HEK293 (cell line): Measurements from ENCODE around the gene RFTN1.

ENCODE experiments used
- CTCF ChIA-PET: fragments of 350-600 bp; formaldehyde crosslinking; extraction: SDS; loops from one replicate; lab custom pipeline; 2021; ENCODE audit warnings: antibody characterized with exemption; lab: Yijun Ruan, JAX
- POLR2A ChIA-PET: fragments of 300-600 bp; formaldehyde crosslinking; extraction: SDS; loops from one replicate; lab custom pipeline; 2020; ENCODE audit warnings: antibody characterized with exemption, inconsistent platforms; lab: Yijun Ruan, JAX
- H3K27ac ChIP-seq: fragments of 200-500 bp; sonication (Bioruptor generic); 2 replicates; pipeline ENCODE4 v1.5.1; 2014; ENCODE audit warnings: low read depth, low read length, control low read depth, inconsistent platforms; ENCODE audit errors: extremely low read depth
- H3K36me3 ChIP-seq, 2 experiments: fragments of 200-500 bp in 1 of 2; sonication (Bioruptor generic) in 1 of 2; 1 replicate in 1 of 2; 2 replicates in 1 of 2; pipeline ENCODE4 v1.5.1; 2014 to 2017; ENCODE audit warnings: inconsistent platforms in 2 of 2, low read length in 2 of 2; ENCODE audit not compliant: control insufficient read depth in 2 of 2, insufficient read depth in 1 of 2
- H3K4me1 ChIP-seq: fragments of 200-500 bp; sonication (Bioruptor generic); 2 replicates; pipeline ENCODE4 v1.5.1; 2014; ENCODE audit warnings: mild to moderate bottlenecking, low read length, inconsistent platforms; ENCODE audit not compliant: control insufficient read depth, insufficient read depth
- H3K4me3 ChIP-seq: 2 replicates; pipeline ENCODE4 v1.5.1; 2011; ENCODE audit warnings: low read depth, mild to moderate bottlenecking, control low read depth, low read length, moderate library complexity
- H3K9me3 ChIP-seq: fragments of 200-500 bp; sonication (Bioruptor generic); 2 replicates; pipeline ENCODE4 v1.5.1; 2014; ENCODE audit warnings: low read depth, low read length, inconsistent platforms; ENCODE audit not compliant: control insufficient read depth, insufficient read depth
- GLIS1 ChIP-seq: fragments of 450-650 bp; formaldehyde crosslinking; IDR thresholded peaks from 2 replicates; pipeline ENCODE4 v1.5.1; 2016; ENCODE audit warnings: missing biosample characterization, missing genetic modification characterization
- HOXA7 ChIP-seq: sonication (generic); formaldehyde crosslinking; IDR thresholded peaks from 2 replicates; pipeline ENCODE4 v1.8.1; 2022; ENCODE audit warnings: missing genetic modification reagents, borderline replicate concordance
- IKZF3 ChIP-seq: fragments of 450-650 bp; IDR thresholded peaks from 2 replicates; pipeline ENCODE4 v1.5.0; 2018; ENCODE audit warnings: missing biosample characterization, mild to moderate bottlenecking, missing genetic modification characterization, moderate library complexity
- OVOL3 ChIP-seq: fragments of 450-650 bp; formaldehyde crosslinking; IDR thresholded peaks from 2 replicates; pipeline ENCODE4 v1.5.1; 2016; ENCODE audit warnings: missing biosample characterization, missing genetic modification characterization
- RBAK ChIP-seq: fragments of 450-650 bp; formaldehyde crosslinking; IDR thresholded peaks from 2 replicates; pipeline ENCODE4 v1.5.1; 2016; ENCODE audit warnings: missing biosample characterization, missing genetic modification characterization
- TCF7L2 ChIP-seq: IDR thresholded peaks from 2 replicates; pipeline ENCODE4 v1.6.1; 2011; ENCODE audit warnings: low read depth, mild to moderate bottlenecking, inconsistent platforms, low read length, moderate library complexity, borderline replicate concordance
- TRIM28 ChIP-seq: IDR thresholded peaks from 2 replicates; pipeline ENCODE4 v1.6.1; 2011; ENCODE audit warnings: low read length, control low read depth, borderline replicate concordance
- YY2 ChIP-seq: fragments of 450-650 bp; formaldehyde crosslinking; IDR thresholded peaks from 2 replicates; pipeline ENCODE4 v1.5.1; 2016; ENCODE audit warnings: missing biosample characterization, missing genetic modification characterization
- ZBTB48 ChIP-seq: fragments of 450-650 bp; formaldehyde crosslinking; IDR thresholded peaks from 2 replicates; pipeline ENCODE4 v1.5.1; 2016; ENCODE audit warnings: missing biosample characterization, missing genetic modification characterization
- ZIC2 ChIP-seq: fragments of 450-650 bp; formaldehyde crosslinking; IDR thresholded peaks from 2 replicates; pipeline ENCODE4 v1.5.1; 2016; ENCODE audit warnings: missing biosample characterization, missing genetic modification characterization
- ZNF10 ChIP-seq: fragments of 450-650 bp; formaldehyde crosslinking; IDR thresholded peaks from 2 replicates; pipeline ENCODE4 v1.5.1; 2017; ENCODE audit warnings: missing biosample characterization, missing genetic modification characterization
- ZNF223 ChIP-seq: fragments of 450-650 bp; formaldehyde crosslinking; IDR thresholded peaks from 2 replicates; pipeline ENCODE4 v1.5.1; 2016; ENCODE audit warnings: missing biosample characterization, missing genetic modification characterization
- ZNF354C ChIP-seq: fragments of 450-650 bp; formaldehyde crosslinking; IDR thresholded peaks from 2 replicates; pipeline ENCODE4 v1.5.1; 2016; ENCODE audit warnings: missing biosample characterization, missing genetic modification characterization, low read depth, borderline replicate concordance
- ZNF560 ChIP-seq: fragments of 450-650 bp; formaldehyde crosslinking; IDR thresholded peaks from 2 replicates; pipeline ENCODE4 v1.5.1; 2017; ENCODE audit warnings: missing biosample characterization, missing genetic modification characterization, borderline replicate concordance
- ZNF561 ChIP-seq: fragments of 450-650 bp; IDR thresholded peaks from 2 replicates; pipeline ENCODE4 v1.5.1; 2018; ENCODE audit warnings: missing biosample characterization, missing genetic modification characterization, borderline replicate concordance
- ZNF596 ChIP-seq: fragments of 450-650 bp; IDR thresholded peaks from 2 replicates; pipeline ENCODE4 v1.5.0; 2018; ENCODE audit warnings: missing biosample characterization, mild to moderate bottlenecking, missing genetic modification characterization, moderate library complexity
- ZNF677 ChIP-seq: fragments of 450-650 bp; IDR thresholded peaks from 2 replicates; pipeline ENCODE4 v1.5.0; 2018; ENCODE audit warnings: missing biosample characterization, mild to moderate bottlenecking, missing genetic modification characterization, moderate library complexity
- ZNF707 ChIP-seq: fragments of 450-650 bp; formaldehyde crosslinking; IDR thresholded peaks from 2 replicates; pipeline ENCODE4 v1.5.1; 2016; ENCODE audit warnings: missing biosample characterization, missing genetic modification characterization
- ZSCAN16 ChIP-seq: fragments of 450-650 bp; formaldehyde crosslinking; IDR thresholded peaks from 2 replicates; pipeline ENCODE4 v1.5.1; 2016; ENCODE audit warnings: missing biosample characterization, missing genetic modification characterization
- TF ChIP-seq, protein P1 (sequence below): fragments of 450-650 bp; formaldehyde crosslinking; IDR thresholded peaks from 2 replicates; pipeline ENCODE4 v1.5.1; 2017; ENCODE audit warnings: missing biosample characterization, missing genetic modification characterization
- TF ChIP-seq, protein P2 (sequence below): fragments of 450-650 bp; formaldehyde crosslinking; IDR thresholded peaks from 2 replicates; pipeline ENCODE4 v1.5.1; 2017; ENCODE audit warnings: missing biosample characterization, missing genetic modification characterization
- TF ChIP-seq, protein P3 (sequence below): fragments of 450-650 bp; IDR thresholded peaks from 2 replicates; pipeline ENCODE4 v1.5.1; 2018; ENCODE audit warnings: missing biosample characterization, mild to moderate bottlenecking, missing genetic modification characterization
- TF ChIP-seq, protein P4 (sequence below): fragments of 450-650 bp; formaldehyde crosslinking; IDR thresholded peaks from 2 replicates; pipeline ENCODE4 v1.5.1; 2017; ENCODE audit warnings: missing biosample characterization, missing genetic modification characterization

Gene RFTN1

DNA sequence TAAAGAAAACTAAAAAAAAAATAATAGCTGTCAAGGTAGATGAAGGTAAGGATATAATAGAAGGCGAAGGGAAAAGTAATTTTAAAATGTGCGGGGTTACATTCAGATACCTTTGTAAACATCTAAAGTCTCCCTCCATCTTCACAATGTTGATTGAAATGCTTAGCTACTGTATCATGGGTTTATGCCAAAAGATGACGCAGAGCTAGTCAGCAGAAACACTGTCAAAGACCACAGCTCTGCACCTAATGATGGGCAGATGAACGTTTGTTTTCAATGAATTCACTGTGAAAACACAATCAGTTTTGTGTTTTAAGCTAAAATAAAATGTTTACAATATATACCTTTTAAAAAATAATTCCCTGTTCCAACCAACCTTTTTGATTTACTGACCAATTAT is 61.2 kb downstream of the RFTN1 start:
- POLR2A ChIA-PET = no interaction called here
- Histone ChIP-seq H3K4me3 (no peak overlapping the region), H3K27ac (no peak overlapping the region), H3K4me1 (peaks cover 12% of the 10 kb centered on the region), H3K9me3 (no peaks in the 10 kb centered on the region), H3K36me3 (no peaks in the 10 kb centered on the region)
- CTCF ChIA-PET = interaction anchor here (0.9 to 1.1 kb wide), 2 partner anchors 10 to 154 kb away, joined by 3 read pairs; no protein-coding TSS in a partner anchor
- TF ChIP-seq ZNF10 (0 out of 2 replicates have a peak, but pooled peaks have one; percentile 15), ZNF677 (tag by site-specific recombination) (no peak)
- TF ChIP-seq, all 188 proteins: peak for 1

DNA sequence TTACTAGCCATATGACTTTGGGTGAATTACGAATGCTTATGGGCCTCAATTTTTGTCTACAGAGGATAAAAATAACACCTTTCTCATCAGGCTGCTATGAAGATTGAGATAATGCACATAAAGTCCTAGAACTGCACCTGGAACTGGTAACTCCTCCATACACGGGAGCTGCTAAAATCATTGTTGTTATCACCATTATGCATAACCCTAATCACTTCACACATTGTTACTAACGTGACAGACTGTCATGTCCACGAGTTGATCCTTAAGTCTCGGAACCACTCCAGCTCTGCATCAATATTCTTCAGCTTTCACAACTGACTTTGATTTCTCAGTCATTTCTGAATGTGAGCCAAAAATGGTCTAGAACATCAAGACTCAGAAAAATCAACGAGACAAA is 64.1 kb downstream of the RFTN1 start:
- no peak overlapping the region for H3K4me3 ChIP-seq
- H3K9me3 ChIP-seq = no peaks in the 10 kb centered on the region
- H3K27ac ChIP-seq = no peak overlapping the region
- TF ChIP-seq, protein P1, sequence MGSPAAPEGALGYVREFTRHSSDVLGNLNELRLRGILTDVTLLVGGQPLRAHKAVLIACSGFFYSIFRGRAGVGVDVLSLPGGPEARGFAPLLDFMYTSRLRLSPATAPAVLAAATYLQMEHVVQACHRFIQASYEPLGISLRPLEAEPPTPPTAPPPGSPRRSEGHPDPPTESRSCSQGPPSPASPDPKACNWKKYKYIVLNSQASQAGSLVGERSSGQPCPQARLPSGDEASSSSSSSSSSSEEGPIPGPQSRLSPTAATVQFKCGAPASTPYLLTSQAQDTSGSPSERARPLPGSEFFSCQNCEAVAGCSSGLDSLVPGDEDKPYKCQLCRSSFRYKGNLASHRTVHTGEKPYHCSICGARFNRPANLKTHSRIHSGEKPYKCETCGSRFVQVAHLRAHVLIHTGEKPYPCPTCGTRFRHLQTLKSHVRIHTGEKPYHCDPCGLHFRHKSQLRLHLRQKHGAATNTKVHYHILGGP (tag by site-specific recombination) = no peak
- TF ChIP-seq ZNF707 (tag by site-specific recombination) = no peak
- TF ChIP-seq, all 188 proteins: peak for 0
- H3K36me3 ChIP-seq = no peaks in the 10 kb centered on the region
- H3K4me1 ChIP-seq = peaks cover 15% of the 10 kb centered on the region
- ChIA-PET CTCF (no interaction called here), POLR2A (no interaction called here)

DNA sequence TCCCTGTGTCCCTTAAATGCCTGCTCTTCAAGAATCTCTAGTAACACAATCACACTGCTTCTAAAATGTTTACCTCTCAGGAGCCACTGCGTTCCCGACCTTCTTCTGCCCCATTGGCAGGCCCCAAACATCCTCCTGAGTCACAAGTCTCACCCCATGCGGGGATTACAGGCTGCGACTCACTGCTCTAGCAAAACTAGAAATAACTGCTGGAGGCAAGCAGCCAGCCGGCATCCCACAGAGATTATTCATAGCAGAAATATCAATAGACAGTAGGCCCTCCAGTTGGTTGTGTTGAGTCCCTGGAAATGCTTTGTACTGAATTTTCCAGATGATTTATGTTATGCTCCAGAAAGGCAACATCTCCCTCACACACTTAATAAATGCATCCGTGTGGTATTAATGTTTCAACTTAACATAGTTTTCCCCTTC is 64.8 kb downstream of the RFTN1 start:
- POLR2A ChIA-PET = no interaction called here
- TF ChIP-seq GLIS1 (tag by site-specific recombination) (peak; percentile 81), TRIM28 (peak; percentile 50; the same call in 1 of the 2 replicates), ZNF223 (tag by site-specific recombination) (no peak), OVOL3 (tag by site-specific recombination) (no peak), ZIC2 (tag by site-specific recombination) (peak; percentile 90)
- TF ChIP-seq, protein P2, sequence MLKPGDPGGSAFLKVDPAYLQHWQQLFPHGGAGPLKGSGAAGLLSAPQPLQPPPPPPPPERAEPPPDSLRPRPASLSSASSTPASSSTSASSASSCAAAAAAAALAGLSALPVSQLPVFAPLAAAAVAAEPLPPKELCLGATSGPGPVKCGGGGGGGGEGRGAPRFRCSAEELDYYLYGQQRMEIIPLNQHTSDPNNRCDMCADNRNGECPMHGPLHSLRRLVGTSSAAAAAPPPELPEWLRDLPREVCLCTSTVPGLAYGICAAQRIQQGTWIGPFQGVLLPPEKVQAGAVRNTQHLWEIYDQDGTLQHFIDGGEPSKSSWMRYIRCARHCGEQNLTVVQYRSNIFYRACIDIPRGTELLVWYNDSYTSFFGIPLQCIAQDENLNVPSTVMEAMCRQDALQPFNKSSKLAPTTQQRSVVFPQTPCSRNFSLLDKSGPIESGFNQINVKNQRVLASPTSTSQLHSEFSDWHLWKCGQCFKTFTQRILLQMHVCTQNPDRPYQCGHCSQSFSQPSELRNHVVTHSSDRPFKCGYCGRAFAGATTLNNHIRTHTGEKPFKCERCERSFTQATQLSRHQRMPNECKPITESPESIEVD (tag by site-specific recombination) = peak; percentile 58
- TF ChIP-seq, all 188 proteins: peak for 4
- Histone ChIP-seq H3K4me1 (peaks cover 15% of the 10 kb centered on the region), H3K9me3 (no peaks in the 10 kb centered on the region), H3K36me3 (no peaks in the 10 kb centered on the region), H3K27ac (no peak overlapping the region), H3K4me3 (no peak overlapping the region)
- CTCF ChIA-PET = interaction anchor here (0.6 to 0.7 kb wide), 2 partner anchors 89 to 153 kb away, joined by 3 to 5 read pairs; no protein-coding TSS in a partner anchor

DNA sequence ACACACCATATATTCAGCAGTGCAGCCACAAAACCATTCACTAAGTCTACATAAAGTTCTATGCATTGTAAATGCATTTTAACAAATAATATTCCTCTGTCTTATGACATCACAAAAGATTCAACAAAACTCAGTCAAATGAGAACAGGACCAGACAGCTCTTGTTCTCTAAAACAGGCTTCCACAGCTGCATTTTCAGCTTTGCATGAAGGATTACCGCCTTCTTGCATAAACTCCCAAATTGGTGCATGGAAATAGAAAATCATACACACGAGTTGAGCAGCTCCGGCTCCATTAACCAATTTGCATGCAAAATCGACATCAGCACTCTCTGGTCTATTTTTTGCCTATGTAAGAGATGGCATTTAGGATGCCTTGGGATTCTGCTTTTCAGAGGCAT is 66.4 kb downstream of the RFTN1 start:
- H3K36me3 ChIP-seq = no peaks in the 10 kb centered on the region
- no peaks in the 10 kb centered on the region for H3K9me3 ChIP-seq
- ChIA-PET POLR2A (no interaction called here), CTCF (no interaction called here)
- H3K27ac ChIP-seq = no peak overlapping the region
- H3K4me1 ChIP-seq = peaks cover 15% of the 10 kb centered on the region
- H3K4me3 ChIP-seq = no peak overlapping the region
- TF ChIP-seq YY2 (tag by site-specific recombination) (no peak), HOXA7 (CRISPR knock-in tag) (no peak), ZNF561 (no peak), ZNF596 (tag by site-specific recombination) (no peak), ZNF354C (tag by site-specific recombination) (no peak), IKZF3 (no peak), TCF7L2 (no peak), ZNF560 (tag by site-specific recombination) (no peak), ZBTB48 (tag by site-specific recombination) (no peak), RBAK (tag by site-specific recombination) (no peak), ZSCAN16 (tag by site-specific recombination) (no peak)
- TF ChIP-seq, protein P3, sequence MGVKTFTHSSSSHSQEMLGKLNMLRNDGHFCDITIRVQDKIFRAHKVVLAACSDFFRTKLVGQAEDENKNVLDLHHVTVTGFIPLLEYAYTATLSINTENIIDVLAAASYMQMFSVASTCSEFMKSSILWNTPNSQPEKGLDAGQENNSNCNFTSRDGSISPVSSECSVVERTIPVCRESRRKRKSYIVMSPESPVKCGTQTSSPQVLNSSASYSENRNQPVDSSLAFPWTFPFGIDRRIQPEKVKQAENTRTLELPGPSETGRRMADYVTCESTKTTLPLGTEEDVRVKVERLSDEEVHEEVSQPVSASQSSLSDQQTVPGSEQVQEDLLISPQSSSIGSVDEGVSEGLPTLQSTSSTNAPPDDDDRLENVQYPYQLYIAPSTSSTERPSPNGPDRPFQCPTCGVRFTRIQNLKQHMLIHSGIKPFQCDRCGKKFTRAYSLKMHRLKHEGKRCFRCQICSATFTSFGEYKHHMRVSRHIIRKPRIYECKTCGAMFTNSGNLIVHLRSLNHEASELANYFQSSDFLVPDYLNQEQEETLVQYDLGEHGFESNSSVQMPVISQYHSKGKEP (tag by site-specific recombination) = no peak
- TF ChIP-seq, protein P4, sequence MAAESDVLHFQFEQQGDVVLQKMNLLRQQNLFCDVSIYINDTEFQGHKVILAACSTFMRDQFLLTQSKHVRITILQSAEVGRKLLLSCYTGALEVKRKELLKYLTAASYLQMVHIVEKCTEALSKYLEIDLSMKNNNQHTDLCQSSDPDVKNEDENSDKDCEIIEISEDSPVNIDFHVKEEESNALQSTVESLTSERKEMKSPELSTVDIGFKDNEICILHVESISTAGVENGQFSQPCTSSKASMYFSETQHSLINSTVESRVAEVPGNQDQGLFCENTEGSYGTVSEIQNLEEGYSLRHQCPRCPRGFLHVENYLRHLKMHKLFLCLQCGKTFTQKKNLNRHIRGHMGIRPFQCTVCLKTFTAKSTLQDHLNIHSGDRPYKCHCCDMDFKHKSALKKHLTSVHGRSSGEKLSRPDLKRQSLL (tag by site-specific recombination) = no peak
